Measurements from ENCODE around the gene NOTCH3. TPM values are rescaled to one million over a fixed set of nuclear protein-coding genes. Genes with fewer than 3 reads are reported as not detected.

Gene NOTCH3
- 58.0 TPM for total RNA-seq (ENCODE audit: insufficient read depth, low replicate concordance)

- DNase-seq (ENCODE audit: low spot score): peak; percentile 35
Observed at GRCh38 chr19:15200553-15201364, at the start of gene NOTCH3. Gene NOTCH3 (minus strand): TSS chr19:15200995. CDS start chr19:15200905, 90 bp downstream.

- no peak for DNase-seq (ENCODE audit: low spot score)
Observed at GRCh38 chr19:15250640-15250993, 49.8 kb upstream of the NOTCH3 start.

GRCh38 chr19:15249972-15250639 is 49.3 kb upstream of the NOTCH3 start:
- DNase-seq (ENCODE audit: low spot score): peak; percentile 90

GRCh38 chr19:15249528-15249874 is 48.7 kb upstream of the NOTCH3 start:
- DNase-seq (ENCODE audit: low spot score): no peak

GRCh38 chr19:15248648-15249527 is 48.1 kb upstream of the NOTCH3 start:
- peak; percentile 89 for DNase-seq (ENCODE audit: low spot score)

- DNase-seq (ENCODE audit: low spot score): peak; percentile 74
Observed at GRCh38 chr19:15248106-15248505, 47.3 kb upstream of the NOTCH3 start.

GRCh38 chr19:15247107-15248014 is 46.6 kb upstream of the NOTCH3 start:
- DNase-seq (ENCODE audit: low spot score): peak; percentile 58

- no peak for DNase-seq (ENCODE audit: low spot score)
Observed at GRCh38 chr19:15246198-15246481, 45.3 kb upstream of the NOTCH3 start.

GRCh38 chr19:15245370-15246197 is 44.8 kb upstream of the NOTCH3 start:
- DNase-seq (ENCODE audit: low spot score): no peak

- DNase-seq (ENCODE audit: low spot score): no peak
Observed at GRCh38 chr19:15244808-15245207, 44.0 kb upstream of the NOTCH3 start.

- no peak for DNase-seq (ENCODE audit: low spot score)
Observed at GRCh38 chr19:15244106-15244803, 43.5 kb upstream of the NOTCH3 start.

- DNase-seq (ENCODE audit: low spot score): no peak
Observed at GRCh38 chr19:15243236-15243957, 42.6 kb upstream of the NOTCH3 start.

GRCh38 chr19:15241259-15241910 is 40.6 kb upstream of the NOTCH3 start:
- DNase-seq (ENCODE audit: low spot score): no peak

GRCh38 chr19:15240515-15240914 is 39.7 kb upstream of the NOTCH3 start:
- DNase-seq (ENCODE audit: low spot score): no peak

- no peak for DNase-seq (ENCODE audit: low spot score)
Observed at GRCh38 chr19:15239337-15239949, 38.6 kb upstream of the NOTCH3 start.

GRCh38 chr19:15238639-15239155 is 37.9 kb upstream of the NOTCH3 start:
- DNase-seq (ENCODE audit: low spot score): no peak

- DNase-seq (ENCODE audit: low spot score): no peak
Observed at GRCh38 chr19:15237759-15238638, 37.2 kb upstream of the NOTCH3 start.

All from umbilical cord (tissue), 2 donors.